ENCODE measurements around the gene AAGAB.

AAGAB gene

DNA sequence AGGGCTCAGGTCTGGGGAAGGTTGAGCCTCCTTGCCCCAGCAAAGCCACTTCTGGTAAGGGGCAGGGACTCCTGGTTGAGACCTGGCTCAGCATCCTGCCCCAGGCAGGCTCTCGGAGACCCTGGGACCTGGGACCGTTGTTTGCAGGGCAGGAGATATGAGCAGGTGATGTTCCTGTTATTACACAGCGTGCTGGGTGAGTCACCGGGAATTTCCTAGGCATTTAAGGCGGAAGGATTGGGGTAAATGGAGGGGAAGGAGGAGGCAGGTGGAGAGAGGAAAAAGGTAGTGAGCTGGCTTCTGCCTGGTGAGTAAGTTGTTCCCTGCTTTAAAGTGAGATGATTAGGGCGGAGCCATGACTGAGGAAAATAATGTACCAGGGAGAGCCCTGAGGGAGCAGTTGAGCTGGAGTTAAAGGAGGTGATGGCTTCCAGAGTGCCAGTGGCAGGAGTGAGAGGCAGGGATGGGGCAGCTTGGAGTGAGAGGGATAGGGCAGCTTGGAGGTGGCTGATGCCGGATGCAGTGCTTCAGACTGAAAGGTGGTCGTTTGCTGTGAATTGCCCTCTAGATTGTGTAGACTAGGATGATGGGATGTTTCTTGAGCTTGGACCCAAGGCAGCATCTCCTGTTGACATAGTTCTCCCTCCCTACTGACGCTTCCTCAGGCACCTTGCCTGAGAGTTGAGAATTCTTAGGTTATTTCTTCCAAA is 79.4 kb downstream of the AAGAB start:
- DNase-seq (ENCODE audit: low read depth in 3 of 3, low spot score in 1 of 3): no peak

DNA sequence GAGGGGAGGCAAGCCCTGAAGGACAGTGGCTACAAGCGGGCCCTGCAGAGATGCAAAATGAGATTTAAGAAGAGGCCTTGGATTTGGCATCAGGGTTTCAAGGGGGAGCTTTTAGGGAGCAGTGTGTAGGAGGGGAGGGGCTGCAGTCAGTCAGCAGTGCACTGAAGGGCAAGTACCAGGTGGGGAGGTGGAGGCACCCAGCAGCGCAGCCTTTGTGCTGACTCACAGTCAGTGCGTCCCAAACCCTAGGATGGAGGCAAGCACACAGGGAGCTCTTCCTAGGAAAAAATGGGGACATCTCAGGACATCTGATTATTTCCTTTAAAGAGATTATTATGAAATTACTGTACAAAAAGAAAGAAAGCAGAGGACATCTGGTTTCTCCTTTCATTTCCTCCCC is 80.0 kb downstream of the AAGAB start:
- DNase-seq (ENCODE audit: low read depth in 3 of 3, low spot score in 1 of 3): no peak

DNA sequence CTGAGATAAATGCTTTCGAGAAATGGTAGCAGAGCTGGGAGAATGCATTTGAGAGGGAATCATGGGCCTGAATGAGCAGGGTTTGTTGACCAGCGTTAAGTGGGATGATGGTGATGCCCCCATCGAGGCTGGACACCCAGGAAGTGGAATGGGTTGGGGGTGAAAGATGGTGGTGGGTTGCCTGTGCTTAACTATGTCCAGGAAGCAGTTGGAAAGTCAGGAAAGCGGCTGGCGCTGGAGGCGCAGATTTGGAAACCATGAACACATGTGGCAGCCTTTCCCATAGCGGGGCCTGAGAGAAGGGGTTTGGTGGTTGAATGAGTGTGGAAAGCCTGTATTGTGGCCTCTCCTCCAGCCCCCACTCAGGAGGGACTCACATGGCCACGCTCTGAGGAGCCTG is 80.7 kb downstream of the AAGAB start:
- DNase-seq (ENCODE audit: low read depth in 3 of 3, low spot score in 1 of 3): no peak

DNA sequence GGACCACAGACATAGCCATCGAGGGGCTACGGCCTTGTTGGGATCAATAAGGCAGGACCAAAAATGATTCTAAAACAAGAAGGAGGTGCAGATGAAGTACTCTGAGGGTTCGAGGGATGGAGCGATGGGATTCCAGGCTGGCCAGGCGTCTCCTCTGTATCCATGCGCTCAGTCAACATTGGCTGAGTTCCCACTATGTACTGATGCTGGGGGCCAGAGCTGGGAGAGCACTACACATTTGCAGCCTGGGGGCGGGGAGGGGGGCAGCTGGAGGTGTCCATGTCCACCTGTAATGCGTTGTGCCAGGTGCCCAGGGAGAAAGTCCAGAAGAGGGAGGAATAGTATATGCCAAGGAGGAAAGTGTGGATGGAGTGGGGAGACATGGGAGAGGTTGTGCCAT is 81.5 kb downstream of the AAGAB start:
- DNase-seq (ENCODE audit: low read depth in 3 of 3, low spot score in 1 of 3): no peak

DNA sequence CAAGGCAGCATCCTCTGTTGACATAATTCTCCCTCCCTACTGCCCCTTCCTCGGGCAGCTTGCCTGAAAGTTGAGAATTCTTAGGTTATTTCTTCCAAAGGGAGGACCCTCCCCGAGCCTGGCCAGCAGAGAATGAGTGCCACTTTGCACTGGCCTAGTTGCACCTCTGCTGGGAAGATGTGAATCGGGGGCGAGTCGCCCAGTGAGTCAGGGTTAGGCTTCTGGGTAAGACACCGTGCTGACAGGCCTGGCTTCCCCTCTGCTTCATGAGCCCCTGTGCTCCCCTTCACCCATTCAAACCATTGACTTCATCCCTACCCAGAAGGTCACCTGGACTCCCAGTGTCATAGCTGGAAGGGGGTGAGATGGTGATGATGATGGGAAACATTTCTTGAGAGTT is 82.3 kb downstream of the AAGAB start:
- DNase-seq (ENCODE audit: low read depth in 3 of 3, low spot score in 1 of 3): no peak

DNA sequence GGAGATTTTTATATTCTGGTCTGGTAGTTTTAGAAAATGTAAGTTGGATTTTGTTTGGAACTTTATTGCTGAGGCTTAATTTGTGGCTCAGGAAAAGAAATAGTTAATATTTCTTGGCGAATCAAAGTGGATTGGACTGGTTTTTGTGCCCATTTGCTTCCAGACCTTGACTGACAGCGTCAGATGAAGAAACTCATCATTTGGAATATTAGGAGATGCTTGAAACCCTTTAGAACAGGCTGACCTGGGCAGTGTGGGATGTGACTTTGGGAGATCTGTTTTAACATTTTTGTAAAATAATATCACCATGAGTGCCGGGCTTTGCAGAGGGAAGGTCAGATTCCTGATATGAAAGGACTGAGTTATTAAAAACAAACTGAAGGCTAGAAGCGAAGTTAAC is 83.0 kb downstream of the AAGAB start:
- no peak for DNase-seq (ENCODE audit: low read depth in 3 of 3, low spot score in 1 of 3)

DNA sequence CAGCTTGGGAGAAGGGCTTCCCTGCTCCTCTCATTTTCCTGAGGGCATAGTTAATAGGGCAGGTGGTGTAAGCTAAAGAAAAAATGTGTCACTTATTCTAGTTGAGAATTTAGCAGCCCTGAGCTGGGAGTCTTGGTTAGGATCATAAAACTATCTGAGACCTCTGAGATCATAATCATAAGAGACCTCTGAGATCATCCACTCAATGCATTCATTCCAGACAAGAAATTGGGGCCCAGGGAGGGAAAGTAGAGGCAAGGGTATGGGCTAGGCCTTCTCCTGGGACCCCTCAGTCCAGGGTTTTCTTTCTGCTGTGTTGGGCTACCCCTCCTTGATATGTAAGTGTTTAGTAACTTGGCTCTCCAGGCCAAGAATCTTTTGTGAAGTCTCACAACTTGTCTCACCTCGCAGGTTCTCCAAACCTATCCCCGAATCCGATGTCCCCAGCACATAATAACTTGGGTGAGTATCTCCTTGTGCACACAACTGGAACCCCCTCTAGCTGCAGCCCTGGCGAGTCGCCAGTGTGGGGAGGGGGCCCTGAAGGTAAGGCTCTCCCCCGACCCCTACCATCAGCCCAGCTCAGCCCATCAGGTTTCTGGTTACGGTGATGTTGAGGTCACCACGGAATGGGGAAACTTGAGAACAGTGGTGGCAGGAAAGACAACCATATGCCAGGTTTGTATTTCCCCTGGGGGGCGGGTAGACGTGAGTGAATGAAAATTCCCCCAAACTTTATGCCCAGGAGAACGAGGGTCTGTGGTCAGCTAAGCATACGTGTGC is 84.1 kb downstream of the AAGAB start:
- DNase-seq (ENCODE audit: low read depth in 3 of 3, low spot score in 1 of 3): no peak

DNA sequence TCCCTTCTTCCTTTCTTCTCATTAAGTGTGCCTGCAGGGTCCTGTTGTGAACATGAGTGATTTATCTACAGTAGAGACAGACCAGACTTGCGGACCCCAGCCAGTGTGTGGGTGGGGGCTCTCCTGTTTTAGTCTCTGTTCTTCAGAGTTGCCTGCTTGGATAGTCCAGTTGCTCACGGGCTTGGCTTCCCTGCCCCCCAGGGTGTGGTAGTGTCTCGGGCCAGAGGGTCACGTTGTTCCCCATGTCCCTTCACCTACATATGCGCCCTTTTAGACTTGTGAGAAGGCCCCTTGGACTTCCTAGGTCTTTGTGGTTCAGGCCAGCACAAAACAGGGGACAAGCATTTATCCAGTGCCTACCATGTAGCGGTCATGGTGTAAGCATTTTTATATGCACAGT is 85.8 kb downstream of the AAGAB start:
- DNase-seq (ENCODE audit: low read depth in 3 of 3, low spot score in 1 of 3): no peak

DNA sequence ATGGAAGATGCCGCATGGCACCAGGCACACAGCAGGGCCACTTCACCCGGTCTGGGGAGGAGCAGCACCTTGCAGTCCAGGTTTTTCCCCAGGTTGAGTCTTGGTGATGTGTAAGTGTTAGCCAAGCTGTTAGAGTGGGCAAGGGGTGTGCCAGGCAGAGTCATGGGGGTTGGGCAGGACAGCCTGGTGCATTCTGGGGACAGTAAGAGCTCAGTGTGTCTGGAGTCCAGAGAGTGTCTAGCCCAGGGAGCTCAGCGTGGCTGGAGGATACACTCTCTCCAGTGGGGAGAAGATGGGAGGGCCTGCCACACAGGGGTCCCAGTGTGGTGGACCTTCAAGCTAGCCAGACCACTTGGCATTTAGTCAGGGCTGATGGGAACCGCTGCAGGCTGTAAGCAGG is 87.4 kb downstream of the AAGAB start:
- DNase-seq (ENCODE audit: low read depth in 3 of 3, low spot score in 1 of 3): no peak

DNA sequence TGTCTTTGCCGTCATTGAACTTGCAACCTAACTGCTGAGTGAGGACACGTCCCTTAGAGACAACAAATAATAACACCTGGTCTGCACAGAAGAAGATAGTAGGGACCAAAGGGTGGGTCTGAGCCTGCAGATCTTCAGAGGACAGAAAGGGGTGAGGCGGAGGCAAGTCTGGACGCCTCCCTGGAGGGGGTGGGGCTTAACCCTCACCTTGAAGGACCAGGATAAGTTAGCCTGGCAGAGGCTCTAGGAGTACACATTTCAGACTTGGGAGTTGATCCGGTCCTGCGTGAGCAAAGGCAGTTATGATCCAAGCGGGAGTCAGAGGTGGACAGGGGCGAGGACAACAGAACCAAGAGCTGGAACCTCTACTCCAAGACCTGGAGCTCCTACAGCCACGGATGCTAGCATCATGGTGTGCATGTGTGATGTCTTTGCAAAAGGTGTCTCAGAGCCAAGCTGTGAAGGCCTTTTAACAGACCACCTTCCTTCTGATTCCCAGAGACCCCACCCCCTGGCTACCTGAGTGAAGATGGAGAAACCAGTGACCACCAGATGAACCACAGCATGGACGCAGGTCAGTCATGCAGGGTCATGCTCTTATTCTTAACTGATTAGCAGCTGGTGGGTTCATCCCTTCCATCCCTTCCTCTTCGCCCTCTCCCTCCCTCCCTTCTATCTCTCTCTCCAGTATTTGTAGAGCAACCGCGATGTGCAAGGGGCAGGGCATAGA is 88.0 kb downstream of the AAGAB start:
- no peak for DNase-seq (ENCODE audit: low read depth in 3 of 3, low spot score in 1 of 3)

DNA sequence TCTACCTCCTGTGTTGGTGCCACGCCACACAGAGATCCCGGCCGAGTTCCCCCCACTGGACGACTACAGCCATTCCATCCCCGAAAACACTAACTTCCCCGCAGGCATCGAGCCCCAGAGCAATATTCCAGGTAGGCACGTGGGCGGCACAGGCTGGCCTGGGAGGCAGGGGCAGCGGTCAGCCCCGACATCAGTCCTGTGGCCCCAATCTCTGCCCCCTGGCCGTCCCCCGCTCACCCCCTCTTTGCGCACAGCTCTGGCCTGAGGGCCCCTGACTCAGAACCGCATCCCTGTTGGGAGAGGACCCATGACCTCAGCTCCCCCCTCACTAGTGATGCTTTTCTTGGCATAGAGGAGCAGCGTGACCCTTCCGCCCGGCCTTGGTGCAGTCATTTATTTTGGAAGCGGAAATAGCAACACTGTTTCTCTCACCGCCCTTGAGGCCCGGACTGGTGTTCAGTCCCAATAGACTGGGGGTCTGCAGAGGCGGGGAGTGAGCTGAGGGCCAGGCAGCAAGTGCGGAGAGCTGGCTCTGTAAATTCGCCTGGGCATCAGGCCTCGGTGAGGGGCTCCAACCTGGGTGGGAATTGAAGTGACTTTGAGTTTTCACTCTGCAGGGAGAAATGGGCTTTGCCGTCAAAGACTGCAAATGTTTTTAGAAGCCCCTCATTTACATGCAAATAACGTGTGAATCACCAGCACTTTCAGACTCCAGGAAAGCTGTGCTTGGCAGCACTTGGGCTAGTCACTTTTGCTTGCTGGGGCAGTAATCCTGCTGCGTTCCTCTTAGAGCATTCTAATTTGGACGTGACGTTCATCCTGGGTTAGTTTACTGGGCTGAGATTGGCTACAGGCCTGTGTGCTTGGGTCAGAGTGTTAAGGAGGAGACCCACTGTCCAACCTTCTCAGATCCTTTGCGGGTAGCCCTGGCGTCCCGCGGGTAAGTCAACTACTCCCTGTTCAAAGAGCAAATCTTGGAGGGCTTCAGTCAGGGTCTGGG is 88.9 kb downstream of the AAGAB start:
- no peak for DNase-seq (ENCODE audit: low read depth in 3 of 3, low spot score in 1 of 3)

DNA sequence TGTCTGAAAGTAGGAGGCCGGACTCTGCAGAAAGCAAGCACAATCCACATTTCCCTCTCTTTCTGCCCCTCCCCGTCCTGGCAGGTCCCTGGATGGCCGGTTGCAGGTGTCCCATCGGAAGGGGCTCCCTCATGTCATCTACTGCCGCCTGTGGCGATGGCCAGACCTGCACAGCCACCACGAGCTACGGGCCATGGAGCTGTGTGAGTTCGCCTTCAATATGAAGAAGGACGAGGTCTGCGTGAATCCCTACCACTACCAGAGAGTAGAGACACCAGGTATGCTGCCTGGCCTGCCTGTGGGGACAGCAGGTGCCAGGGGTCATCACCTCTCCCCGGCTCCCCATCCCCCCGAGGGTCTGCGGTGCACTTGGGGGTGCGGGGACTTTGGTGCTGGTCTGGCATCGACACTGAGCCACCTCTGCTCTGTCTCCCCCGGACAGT is 89.6 kb downstream of the AAGAB start:
- DNase-seq (ENCODE audit: low read depth in 3 of 3, low spot score in 1 of 3): no peak

DNA sequence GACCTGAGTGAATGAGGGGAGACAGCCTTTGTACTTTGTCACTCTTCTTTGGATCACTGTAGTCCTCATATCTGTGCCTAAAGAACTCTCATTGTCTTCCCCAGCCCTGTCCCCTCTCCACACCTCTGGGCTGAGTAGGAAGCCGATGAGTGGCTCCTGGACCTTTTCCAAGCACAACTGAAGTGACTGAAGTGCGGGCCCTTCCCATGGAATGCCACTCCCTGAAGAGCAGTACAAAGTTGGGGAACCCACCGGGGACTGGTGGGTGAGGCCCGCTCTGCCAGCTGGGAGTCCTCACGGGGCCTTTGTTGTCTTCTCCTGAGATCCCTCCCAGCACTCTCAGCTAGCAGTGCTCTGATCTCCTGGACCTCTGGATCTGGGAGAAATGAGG is 90.1 kb downstream of the AAGAB start:
- DNase-seq (ENCODE audit: low read depth in 3 of 3, low spot score in 1 of 3): no peak

DNA sequence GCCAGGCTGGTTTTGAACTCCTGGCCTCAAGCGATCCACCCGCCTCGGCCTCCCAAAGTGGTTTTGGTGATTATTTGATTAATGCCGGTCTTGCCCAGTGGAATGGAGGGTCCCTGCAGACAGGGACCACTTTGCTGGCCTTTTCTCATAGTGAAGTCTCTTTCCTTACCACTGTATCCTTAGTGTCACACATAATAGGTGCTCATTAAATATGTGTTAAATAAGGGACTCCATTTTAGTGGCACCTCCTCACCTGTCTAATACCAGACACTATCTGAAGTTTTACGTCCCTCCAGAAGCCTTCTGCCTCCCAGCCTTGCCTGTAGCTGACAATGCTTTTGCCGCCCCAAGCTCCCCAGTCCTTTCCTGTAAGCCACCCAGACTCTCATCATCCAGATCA is 91.3 kb downstream of the AAGAB start:
- DNase-seq (ENCODE audit: low read depth in 3 of 3, low spot score in 1 of 3): no peak

DNA sequence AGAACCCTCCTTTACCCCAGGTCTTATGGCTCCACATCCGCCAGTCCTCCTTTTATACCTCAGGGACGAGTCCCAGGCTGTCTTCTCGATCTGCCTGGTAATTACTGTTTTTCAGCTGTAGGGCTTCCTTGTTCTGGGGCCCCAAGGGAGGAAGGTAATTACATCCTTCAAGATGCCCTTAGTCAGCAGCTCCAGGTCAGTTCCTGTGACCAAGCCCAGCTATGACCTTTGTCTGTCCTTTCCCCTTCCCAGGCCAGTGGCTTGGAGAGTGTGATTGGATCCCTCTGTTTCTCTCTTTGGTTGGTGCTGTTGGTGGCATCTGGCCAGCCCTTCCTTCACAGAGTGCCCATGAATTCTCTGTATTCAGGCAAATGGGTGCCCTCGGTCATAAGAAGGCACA is 92.6 kb downstream of the AAGAB start:
- no peak for DNase-seq (ENCODE audit: low read depth in 3 of 3, low spot score in 1 of 3)

DNA sequence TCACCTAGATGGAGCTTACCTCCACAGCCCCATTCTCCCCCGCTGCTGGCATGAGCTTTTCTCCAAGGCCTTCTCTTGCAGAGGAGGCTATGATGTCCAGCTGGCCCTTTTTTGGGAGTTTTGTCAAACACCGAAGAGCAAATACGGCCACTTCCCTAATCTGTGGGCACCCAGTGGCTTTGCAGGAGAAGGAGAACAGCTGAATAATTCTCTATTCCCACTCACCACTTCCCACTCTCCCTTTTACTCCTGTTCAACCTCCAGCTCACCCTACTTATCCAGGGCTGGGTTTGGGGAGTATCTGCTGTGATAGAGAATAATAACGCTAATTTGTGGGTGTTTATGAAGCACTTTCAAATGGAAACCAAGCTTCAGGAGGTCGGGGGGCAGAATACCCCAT is 93.0 kb downstream of the AAGAB start:
- no peak for DNase-seq (ENCODE audit: low read depth in 3 of 3, low spot score in 1 of 3)

DNA sequence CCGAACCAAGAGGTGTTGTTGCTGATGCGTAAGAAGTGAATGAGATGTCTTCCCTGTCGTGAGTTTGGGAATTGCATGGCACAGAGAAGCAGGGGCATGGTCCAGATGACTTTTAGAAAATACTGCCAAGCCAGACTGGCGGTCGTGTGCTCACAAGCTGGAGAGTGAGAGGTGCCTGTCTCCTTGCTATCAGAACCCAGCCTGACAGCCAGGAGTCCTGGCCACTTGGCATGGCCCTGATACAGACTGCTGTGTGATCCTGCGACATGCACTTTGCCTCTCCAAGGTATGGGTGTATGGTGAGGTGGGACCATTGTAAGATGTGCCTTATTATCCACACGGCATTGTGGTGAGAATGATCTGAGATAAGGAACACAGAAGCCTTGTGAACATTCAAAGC is 96.1 kb downstream of the AAGAB start:
- no peak for DNase-seq (ENCODE audit: low read depth in 3 of 3, low spot score in 1 of 3)

DNA sequence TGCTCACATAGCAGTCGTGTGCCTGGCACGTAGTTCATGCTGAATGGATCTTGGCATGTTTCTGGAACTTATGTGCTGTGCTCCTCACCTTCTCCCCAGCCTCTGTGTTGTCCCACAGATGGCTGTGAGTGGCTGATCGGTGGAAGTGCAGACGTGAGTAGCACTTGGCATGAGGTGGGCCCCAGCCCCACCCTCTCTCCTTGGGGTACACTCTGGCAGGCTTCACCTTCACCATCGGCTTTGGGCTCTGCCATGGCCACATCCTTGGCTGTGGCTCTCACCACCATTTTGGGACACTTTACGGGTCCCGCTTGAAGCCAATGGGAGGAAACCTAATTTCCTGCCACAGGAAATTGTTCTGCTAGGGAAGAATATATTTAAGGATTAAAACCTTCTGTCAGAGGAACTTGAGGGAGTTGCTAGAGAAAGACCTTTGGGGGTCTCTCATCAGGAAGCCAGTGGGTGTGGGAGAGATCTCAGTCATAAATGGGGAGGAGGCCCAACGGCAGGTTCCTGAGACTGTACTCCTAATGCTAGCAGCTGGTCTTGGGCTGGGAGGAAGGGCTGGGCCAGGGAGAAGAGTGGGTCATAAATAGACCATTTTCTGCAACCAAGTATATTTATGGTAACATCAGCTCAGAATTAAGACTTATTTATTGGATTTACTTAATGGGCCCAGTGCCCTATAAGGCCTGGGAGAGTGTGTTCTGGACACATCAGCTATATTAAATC is 96.8 kb downstream of the AAGAB start:
- no peak for DNase-seq (ENCODE audit: low read depth in 3 of 3, low spot score in 1 of 3)

DNA sequence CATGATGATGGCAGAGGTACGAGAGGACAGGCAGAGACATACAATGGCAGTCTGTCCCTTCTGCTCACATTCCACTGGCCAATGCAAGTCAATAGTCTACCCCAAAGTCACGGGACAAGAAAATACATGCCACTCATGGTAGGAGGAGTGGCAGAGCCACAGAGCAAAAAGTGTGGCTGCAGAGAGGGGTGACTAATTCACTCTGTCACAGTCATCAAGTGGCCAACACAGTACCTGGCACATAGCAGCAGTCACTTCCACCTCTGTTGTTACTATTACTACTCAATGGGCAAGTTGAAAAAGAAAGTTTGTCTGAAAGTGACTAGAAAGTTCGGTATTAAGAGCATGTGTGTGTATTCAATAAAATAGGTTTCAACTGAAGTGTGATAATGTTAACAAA is 97.6 kb downstream of the AAGAB start:
- no peak for DNase-seq (ENCODE audit: low read depth in 3 of 3, low spot score in 1 of 3)

DNA sequence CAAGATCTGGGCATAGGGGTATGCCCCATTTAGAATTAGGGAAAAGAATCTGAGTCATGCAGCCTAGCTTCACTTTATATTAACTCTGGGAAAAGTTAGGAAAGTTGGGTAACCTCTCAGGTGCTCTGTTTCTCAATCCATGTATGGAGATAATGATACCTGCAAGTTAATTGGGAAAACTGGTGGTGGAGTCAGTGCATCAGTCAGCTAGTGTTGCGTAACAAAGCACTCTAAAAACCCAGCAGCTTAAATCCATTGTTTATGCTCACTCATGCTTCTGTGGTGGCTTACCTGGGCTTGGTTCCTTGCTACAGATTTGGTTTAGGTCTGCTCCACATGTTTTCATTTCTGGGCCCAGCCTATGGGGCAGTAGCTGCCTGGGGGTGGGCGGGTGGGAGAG is 98.0 kb downstream of the AAGAB start:
- no peak for DNase-seq (ENCODE audit: low read depth in 3 of 3, low spot score in 1 of 3)

Data from stimulated activated CD4-positive, alpha-beta T cell treated with anti-CD3 and anti-CD28 coated beads, TNF-alpha, amount 100 ng/mL, for 1 hour (primary cell).